Measurements from ENCODE around the gene FGD4. TPM values are rescaled to one million over a fixed set of nuclear protein-coding genes. Genes with fewer than 3 reads are reported as not detected.

FGD4 gene
- total RNA-seq, 1 experiment from 2014 or later, result 54.3 TPM

- no peaks in the 10 kb centered on the region for H3K27me3 Mint-ChIP-seq (ENCODE audit: low read depth)
These were observed 205.2 kb downstream of the FGD4 start for GRCh38 chr12:32604565-32604964.

More at GRCh38 chr12:32604565-32604964, 205.2 kb downstream of the FGD4 start:
- no CpG with 5 or more reads among the region's 2 CpGs for WGBS (ENCODE audit: extremely low coverage, insufficient read length, low lambda C conversion rate)
- H3K23ac ChIP-seq (ENCODE audit: insufficient read length, low read depth, low read length), result no peak overlapping the region
- H4K5ac ChIP-seq (ENCODE audit: insufficient read length, low read depth, low read length), result no peak overlapping the region
- H3K9ac ChIP-seq (ENCODE audit: extremely low read depth, insufficient read length, low read length), result no peak overlapping the region
- H3K4me2 ChIP-seq (ENCODE audit: insufficient read depth, insufficient read length, low read length), result no peak overlapping the region
- H4K20me1 ChIP-seq (ENCODE audit: control insufficient read depth, insufficient read depth, insufficient read length), result no peaks in the 10 kb centered on the region
- no peak overlapping the region for H3K4me3 Mint-ChIP-seq
- peaks cover 14 to 65% (median 34%) of the 10 kb centered on the region in 3 experiments; a peak in 5 of 7 replicates for H3K36me3 Mint-ChIP-seq (ENCODE audit: insufficient read depth in 1 of 3, low read depth in 3 of 3)
- no peaks in the 10 kb centered on the region for H3K9me3 ChIP-seq (ENCODE audit: control insufficient read depth, low read depth, low read length)
- no peak overlapping the region for H2BK120ac ChIP-seq (ENCODE audit: low read depth, low read length, poor library complexity, severe bottlenecking)
- H3K27ac Mint-ChIP-seq, result peak overlapping the region; percentile 65 to 81 (median 76); a peak in 5 of 7 replicates
- H3K79me2 ChIP-seq (ENCODE audit: insufficient read depth, low read length), result no peaks in the 10 kb centered on the region
- H3K14ac ChIP-seq (ENCODE audit: insufficient read depth, low read length), result no peak overlapping the region
- H3K4me1 Mint-ChIP-seq, result peaks cover 12 to 13% of the 10 kb centered on the region in 2 experiments
- no peaks in the 10 kb centered on the region for H3K27me3 ChIP-seq (ENCODE audit: insufficient read depth, low read length)
- no peak overlapping the region for H4K91ac ChIP-seq (ENCODE audit: insufficient read length, low read depth, low read length)
- H3K4me1 ChIP-seq (ENCODE audit: insufficient read depth, low read length), result no peaks in the 10 kb centered on the region; the same call in 1 of the 2 replicates
- H3K18ac ChIP-seq (ENCODE audit: insufficient read length, low read depth, low read length), result no peak overlapping the region
- H3T11ph ChIP-seq (ENCODE audit: low read length), result no peak overlapping the region
- no peak overlapping the region for H2BK12ac ChIP-seq (ENCODE audit: insufficient read length, low read depth, low read length)
- no peak overlapping the region for H2BK15ac ChIP-seq (ENCODE audit: low read depth, low read length)
- no peak overlapping the region for H3K27ac ChIP-seq (ENCODE audit: insufficient read length, low read depth, low read length)
- no peak for DNase-seq
- no peak overlapping the region for H2BK5ac ChIP-seq (ENCODE audit: insufficient read length, low read length)
- no peaks in the 10 kb centered on the region for H3K79me1 ChIP-seq (ENCODE audit: insufficient read depth, low read depth, low read length, poor library complexity, severe bottlenecking)
- H2AFZ ChIP-seq (ENCODE audit: low read length), result no peak overlapping the region
- H3K23me2 ChIP-seq (ENCODE audit: insufficient read length, low read depth, low read length, poor library complexity, severe bottlenecking), result no peaks in the 10 kb centered on the region
- no peak overlapping the region for H4K8ac ChIP-seq (replicated peaks; ENCODE audit: insufficient read length, low read depth, low read length)
- no peak overlapping the region for H2AK5ac ChIP-seq (ENCODE audit: insufficient read length, low read length)
- H3K56ac ChIP-seq (ENCODE audit: insufficient read length, low read depth, low read length), result no peak overlapping the region
- no peak overlapping the region for H3K4ac ChIP-seq (ENCODE audit: low read depth, low read length)
- H3K9me3 Mint-ChIP-seq, result no peaks in the 10 kb centered on the region
- no peak for TF ChIP-seq CTCF (conservative IDR thresholded peaks at IDR 0.05)
- no peak overlapping the region for H2BK20ac ChIP-seq (ENCODE audit: low read depth, low read length, poor library complexity, severe bottlenecking)
